NB4 (cell line): ENCODE results near the gene FUBP3.

ENCODE experiments used
- DNase-seq: peaks from one replicate; pipeline ENCODE4 v3.0.0; 2010; ENCODE audit warnings: low read depth
- H3K4me3 ChIP-seq: one replicate; pipeline ENCODE4 v1.5.1; 2011; ENCODE audit warnings: mild to moderate bottlenecking, low read depth, low read length, moderate library complexity
- MYC ChIP-seq: IDR thresholded peaks from 2 replicates; pipeline ENCODE4 v1.6.1; 2011; ENCODE audit warnings: low read depth, low read length
- POLR2A ChIP-seq: IDR thresholded peaks from 2 replicates; pipeline ENCODE4 v1.6.1; 2011; ENCODE audit warnings: mild to moderate bottlenecking; ENCODE audit not compliant: insufficient read length; ENCODE audit errors: extremely low read depth
- TF ChIP-seq, protein P1 (sequence below): IDR thresholded peaks from 2 replicates; pipeline ENCODE4 v1.6.1; 2011; ENCODE audit warnings: low read depth, low read length
- TF ChIP-seq, protein P2 (sequence below): IDR thresholded peaks from one replicate; pipeline ENCODE4 v1.5.1; 2012; ENCODE audit warnings: low read depth, low read length

Gene FUBP3

DNA sequence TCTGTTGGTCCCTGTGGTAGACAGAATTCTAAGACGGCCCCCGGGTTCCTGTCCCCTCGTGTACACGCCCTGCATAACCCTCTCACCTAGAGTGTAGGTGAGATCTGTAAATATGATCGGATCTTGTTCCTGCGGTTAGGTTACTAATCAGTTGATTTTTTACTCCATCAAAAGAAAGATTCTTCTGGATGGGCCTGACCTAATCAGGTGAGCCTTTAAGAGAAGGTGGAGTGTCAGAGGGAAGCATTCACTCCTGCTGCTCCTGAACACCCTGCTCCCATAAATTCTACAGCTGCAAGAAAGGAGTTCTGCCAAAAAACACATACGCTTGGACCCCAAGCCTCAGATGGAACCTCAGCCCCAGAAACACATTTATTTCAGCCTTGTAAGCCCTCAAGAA is 15.6 kb upstream of the FUBP3 start:
- TF ChIP-seq, protein P1, sequence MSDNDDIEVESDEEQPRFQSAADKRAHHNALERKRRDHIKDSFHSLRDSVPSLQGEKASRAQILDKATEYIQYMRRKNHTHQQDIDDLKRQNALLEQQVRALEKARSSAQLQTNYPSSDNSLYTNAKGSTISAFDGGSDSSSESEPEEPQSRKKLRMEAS = no peak
- no peak for TF ChIP-seq POLR2A
- TF ChIP-seq, protein P2, sequence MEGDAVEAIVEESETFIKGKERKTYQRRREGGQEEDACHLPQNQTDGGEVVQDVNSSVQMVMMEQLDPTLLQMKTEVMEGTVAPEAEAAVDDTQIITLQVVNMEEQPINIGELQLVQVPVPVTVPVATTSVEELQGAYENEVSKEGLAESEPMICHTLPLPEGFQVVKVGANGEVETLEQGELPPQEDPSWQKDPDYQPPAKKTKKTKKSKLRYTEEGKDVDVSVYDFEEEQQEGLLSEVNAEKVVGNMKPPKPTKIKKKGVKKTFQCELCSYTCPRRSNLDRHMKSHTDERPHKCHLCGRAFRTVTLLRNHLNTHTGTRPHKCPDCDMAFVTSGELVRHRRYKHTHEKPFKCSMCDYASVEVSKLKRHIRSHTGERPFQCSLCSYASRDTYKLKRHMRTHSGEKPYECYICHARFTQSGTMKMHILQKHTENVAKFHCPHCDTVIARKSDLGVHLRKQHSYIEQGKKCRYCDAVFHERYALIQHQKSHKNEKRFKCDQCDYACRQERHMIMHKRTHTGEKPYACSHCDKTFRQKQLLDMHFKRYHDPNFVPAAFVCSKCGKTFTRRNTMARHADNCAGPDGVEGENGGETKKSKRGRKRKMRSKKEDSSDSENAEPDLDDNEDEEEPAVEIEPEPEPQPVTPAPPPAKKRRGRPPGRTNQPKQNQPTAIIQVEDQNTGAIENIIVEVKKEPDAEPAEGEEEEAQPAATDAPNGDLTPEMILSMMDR = no peak
- TF ChIP-seq MYC = no peak
- no peak overlapping the region for H3K4me3 ChIP-seq
- DNase-seq = no peak

DNA sequence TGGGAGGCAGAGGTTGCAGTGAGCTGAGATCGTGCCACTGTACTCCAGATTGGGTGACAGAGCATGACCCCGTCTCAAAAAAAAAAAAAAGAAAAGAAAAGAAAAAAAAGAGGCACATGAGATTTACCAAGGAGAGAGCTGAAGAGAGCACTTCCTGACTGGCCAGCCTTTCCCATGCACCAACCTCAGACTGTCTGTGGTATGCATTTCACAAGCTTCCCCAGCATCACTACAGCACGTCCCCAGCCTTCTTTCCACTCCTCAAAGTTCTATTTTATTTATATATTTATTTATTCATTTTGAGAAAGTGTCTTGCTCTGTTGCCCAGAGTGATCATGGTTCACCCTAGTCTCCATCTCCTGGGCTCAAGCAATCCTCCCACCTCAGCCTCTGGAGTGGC is 13.6 kb upstream of the FUBP3 start:
- peak; percentile 49 for DNase-seq
- H3K4me3 ChIP-seq = no peak overlapping the region
- TF ChIP-seq, protein P1 = no peak
- TF ChIP-seq POLR2A (no peak), MYC (no peak)
- TF ChIP-seq, protein P2 = no peak

DNA sequence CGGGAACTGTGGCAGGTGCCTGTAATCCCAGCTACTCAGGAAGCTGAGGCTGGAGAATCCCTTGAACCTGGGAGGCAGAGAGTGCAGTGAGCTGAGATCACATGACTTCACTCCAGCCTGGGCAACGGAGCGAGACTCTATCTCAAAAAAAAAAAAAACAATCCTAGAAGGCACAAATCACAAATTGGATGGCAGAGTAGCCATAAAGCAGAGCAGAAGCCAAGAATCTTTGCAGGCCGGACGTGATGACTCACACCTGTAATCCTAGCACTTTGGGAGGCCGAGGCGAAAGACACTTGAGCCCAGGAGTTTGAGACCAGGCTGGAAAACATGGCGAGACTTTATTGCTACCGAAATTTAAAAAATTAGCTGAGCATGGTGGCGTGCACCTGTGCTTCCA is 9.2 kb upstream of the FUBP3 start:
- H3K4me3 ChIP-seq = no peak overlapping the region
- DNase-seq = no peak
- TF ChIP-seq POLR2A = no peak
- TF ChIP-seq, protein P1 = no peak
- no peak for TF ChIP-seq MYC
- TF ChIP-seq, protein P2 = no peak

DNA sequence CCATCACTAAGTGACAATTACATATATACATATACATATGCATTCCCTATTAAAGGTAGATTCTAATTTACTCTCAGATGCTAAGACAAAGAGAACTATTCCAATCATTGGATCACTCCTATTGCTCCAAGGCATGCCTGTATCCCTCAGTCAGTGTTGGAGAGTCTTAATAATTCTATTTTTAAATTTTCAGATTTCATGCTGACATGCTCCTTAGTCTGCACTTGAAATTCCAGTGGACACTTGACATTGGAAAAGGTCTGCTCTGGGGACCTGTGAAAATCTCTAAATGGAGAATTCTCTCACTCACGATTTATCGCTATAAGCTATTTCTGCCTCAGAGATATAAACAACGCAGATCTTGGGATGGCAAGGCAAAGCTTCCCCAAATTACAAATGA is 3.9 kb upstream of the FUBP3 start:
- H3K4me3 ChIP-seq = no peak overlapping the region
- no peak for DNase-seq
- TF ChIP-seq MYC (no peak), POLR2A (no peak)
- TF ChIP-seq, protein P2 = no peak
- TF ChIP-seq, protein P1 = no peak

DNA sequence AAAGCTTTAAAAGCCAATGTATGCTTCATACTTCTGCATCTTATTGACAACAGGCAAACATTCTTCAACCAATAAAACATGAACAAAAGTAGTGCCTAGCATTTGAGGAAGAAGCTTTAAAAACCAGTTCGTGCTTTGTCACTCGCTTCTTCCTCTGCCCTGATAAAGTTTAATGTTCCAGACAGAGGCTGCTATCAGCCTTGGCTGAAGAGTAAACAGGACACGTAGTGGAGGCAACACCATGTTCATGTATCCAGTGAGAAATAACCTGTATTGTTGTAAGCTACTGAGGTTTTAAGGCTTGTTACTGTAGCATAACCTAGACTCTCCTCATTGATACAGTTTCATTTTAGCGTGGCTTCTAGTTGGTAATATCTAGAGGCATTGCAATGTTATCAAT is 3.2 kb upstream of the FUBP3 start:
- peak; percentile 10 for DNase-seq
- TF ChIP-seq MYC (no peak), POLR2A (no peak)
- TF ChIP-seq, protein P2 = no peak
- TF ChIP-seq, protein P1 = no peak
- H3K4me3 ChIP-seq = no peak overlapping the region
